Bronchial epithelial cell (primary cell): ENCODE measurements around the gene KRT28. TPM values are rescaled to one million over a fixed set of nuclear protein-coding genes. Genes with fewer than 3 reads are reported as not detected.

Experiments
- DNase-seq: peaks from one replicate; pipeline ENCODE4 v3.0.0-alpha.2; 2010; ENCODE audit warnings: low read depth
- FAIRE-seq: peaks from 2 replicates; lab custom pipeline; 2011; peaks lifted over from hg19 to GRCh38; lab: Jason Lieb, UNC
- H3K27me3 ChIP-seq: 2 replicates; pipeline ENCODE4 v1.5.1; 2011; ENCODE audit warnings: low read length; ENCODE audit not compliant: control insufficient read depth, insufficient read depth
- H3K36me3 ChIP-seq: 2 replicates; pipeline ENCODE4 v1.5.1; 2011; ENCODE audit warnings: low read length; ENCODE audit not compliant: control insufficient read depth, insufficient read depth
- H3K4me3 ChIP-seq: 2 replicates; pipeline ENCODE4 v1.5.1; 2011; ENCODE audit warnings: mild to moderate bottlenecking, low read depth, low read length, control low read depth
- CTCF ChIP-seq: IDR thresholded peaks from 2 replicates; pipeline ENCODE4 v1.5.1; 2011; ENCODE audit warnings: mild to moderate bottlenecking, moderate library complexity, low read length, control low read depth, inconsistent platforms; ENCODE audit not compliant: insufficient read depth, severe bottlenecking
- total RNA-seq: library from RNA; depleted of rRNA; stranded (reverse); fragments of >200 nt; gene quantifications from 2 replicates; pipeline ENCODE4 v1.2.1, GENCODE V29; 2014

Gene KRT28
- total RNA-seq, 1 donor from 2014 or later, result not detected

GRCh38 chr17:40841246-40841645 is 41.5 kb upstream of the KRT28 start:
- H3K4me3 ChIP-seq, result no peak overlapping the region
- no peak for FAIRE-seq
- TF ChIP-seq CTCF, result no peak
- no peaks in the 10 kb centered on the region for H3K27me3 ChIP-seq
- no peak for DNase-seq
- no peaks in the 10 kb centered on the region for H3K36me3 ChIP-seq

- Histone ChIP-seq H3K4me3 (no peak overlapping the region), H3K36me3 (no peaks in the 10 kb centered on the region), H3K27me3 (no peaks in the 10 kb centered on the region)
- DNase-seq (no peak), FAIRE-seq (no peak)
- TF ChIP-seq CTCF, result no peak
These were observed 39.4 kb upstream of the KRT28 start for GRCh38 chr17:40839194-40839593.

GRCh38 chr17:40836020-40836419 is 36.3 kb upstream of the KRT28 start:
- H3K27me3 ChIP-seq, result no peaks in the 10 kb centered on the region
- H3K36me3 ChIP-seq, result no peaks in the 10 kb centered on the region
- DNase-seq (no peak), FAIRE-seq (no peak)
- TF ChIP-seq CTCF, result no peak
- H3K4me3 ChIP-seq, result no peak overlapping the region

- DNase-seq (no peak), FAIRE-seq (no peak)
- no peak for TF ChIP-seq CTCF
- no peaks in the 10 kb centered on the region for H3K27me3 ChIP-seq
- H3K4me3 ChIP-seq, result no peak overlapping the region
- H3K36me3 ChIP-seq, result no peaks in the 10 kb centered on the region
These were observed 34.1 kb upstream of the KRT28 start for GRCh38 chr17:40833882-40834281.

GRCh38 chr17:40832840-40833239 is 33.1 kb upstream of the KRT28 start:
- TF ChIP-seq CTCF, result no peak
- no peaks in the 10 kb centered on the region for H3K36me3 ChIP-seq
- FAIRE-seq, result no peak
- no peak overlapping the region for H3K4me3 ChIP-seq
- H3K27me3 ChIP-seq, result no peaks in the 10 kb centered on the region
- no peak for DNase-seq

- no peak for TF ChIP-seq CTCF
- no peak overlapping the region for H3K4me3 ChIP-seq
- no peak for DNase-seq
- H3K36me3 ChIP-seq, result no peaks in the 10 kb centered on the region
- no peaks in the 10 kb centered on the region for H3K27me3 ChIP-seq
- no peak for FAIRE-seq
These were observed 30.5 kb upstream of the KRT28 start for GRCh38 chr17:40830085-40830776.
